GDM1 (cell line): Measurements from ENCODE around the gene HOXD12.

Source experiments
- DNase-seq: peaks from one replicate; lab custom pipeline; 2025; lab: John Stamatoyannopoulos, UW

HOXD12 gene

DNA sequence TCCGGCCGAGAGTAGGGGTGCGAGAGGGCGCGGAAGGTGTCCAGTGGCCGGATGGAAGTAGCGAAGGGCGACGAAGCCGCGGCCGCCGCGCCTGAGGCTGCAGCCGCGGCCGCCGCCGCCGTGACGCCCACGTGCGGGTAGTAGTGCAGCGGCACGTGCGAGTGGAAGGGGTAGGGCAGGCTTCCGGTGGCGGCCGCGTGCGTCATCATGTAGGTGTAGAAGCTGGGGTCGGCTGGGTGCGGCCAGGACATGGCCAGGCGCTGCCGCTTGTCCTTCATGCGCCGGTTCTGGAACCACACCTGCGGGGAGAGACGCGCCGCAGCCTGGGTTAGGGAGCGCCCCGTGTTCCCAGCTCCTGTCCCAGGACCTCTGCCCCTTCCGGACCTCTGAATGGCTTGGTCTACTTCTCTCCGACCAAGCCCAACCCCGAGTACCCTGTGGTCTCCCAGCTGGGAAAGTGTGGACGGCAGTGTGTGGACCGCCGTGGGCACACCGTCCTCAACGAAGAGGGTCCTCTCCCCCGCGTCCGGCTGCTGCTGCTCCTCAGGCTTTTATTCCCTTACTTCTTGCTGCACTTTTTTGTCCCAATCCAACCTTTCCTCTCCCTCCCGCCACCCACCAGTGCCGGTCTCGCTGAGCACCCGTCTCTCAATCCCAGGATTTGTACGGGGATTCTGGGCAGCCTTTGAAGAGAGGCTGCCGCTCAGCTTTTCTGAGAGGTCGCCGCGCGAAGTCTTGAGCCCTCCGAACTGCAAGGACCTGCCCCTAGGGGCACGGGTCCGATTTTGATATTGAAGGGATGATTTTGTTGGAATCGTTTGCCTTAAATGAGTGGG lies 18.8 kb upstream of the HOXD12 start:
- no peak for DNase-seq

DNA sequence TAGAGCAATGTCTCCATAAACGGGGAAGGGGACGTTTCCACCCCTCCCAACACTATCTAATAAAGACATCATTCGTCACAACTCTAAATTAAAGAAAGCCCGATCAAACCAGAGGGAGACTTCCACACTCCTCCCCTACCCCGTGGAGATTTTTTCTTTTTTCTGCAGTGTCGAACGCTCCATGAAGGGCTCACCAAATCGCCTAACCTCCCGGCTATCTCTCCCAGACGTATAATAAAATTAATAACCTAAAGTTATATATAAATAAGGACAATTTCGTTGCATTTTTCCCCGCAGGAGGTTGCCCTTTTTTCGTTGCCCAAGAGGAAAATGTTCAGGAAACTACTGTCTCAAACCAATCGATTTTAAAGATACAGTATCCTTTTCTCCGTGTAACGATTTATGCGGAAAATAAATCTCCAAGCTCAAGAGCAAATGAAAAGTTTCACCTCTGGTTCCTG lies 18.2 kb upstream of the HOXD12 start:
- DNase-seq, result no peak

DNA sequence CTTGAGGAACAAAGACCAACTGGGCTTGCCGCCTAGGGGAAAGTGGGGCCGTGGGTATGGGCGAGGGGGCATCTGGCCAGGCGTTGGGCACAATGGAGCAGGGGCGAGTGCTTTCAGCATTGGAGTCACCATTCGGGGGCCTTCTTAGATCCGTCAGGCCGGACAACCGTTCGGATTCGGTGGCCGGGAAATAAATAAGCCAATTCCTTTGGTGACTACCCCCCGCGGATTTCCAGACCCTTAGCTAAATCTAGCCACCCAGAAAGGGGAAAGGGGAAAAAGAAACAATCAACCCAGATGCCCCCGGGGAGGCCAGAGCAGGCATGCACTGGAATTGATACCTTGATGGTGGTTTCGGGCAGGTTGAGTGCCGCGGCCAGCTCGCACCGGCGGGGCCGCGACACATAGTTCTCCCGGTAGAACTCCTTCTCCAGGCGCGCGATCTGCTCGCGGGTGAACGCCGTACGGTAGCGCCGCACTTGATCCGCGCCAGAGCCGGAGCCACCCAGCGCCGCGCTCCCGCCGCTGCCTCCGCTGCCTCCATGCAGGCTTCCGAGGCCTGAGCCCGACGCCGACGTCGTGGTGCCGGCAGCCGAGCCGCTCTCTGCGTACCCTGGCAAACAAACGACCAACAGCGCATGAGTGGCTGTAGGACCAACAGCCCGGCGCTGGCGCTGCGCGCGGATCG lies 17.6 kb upstream of the HOXD12 start:
- DNase-seq, result no peak

DNA sequence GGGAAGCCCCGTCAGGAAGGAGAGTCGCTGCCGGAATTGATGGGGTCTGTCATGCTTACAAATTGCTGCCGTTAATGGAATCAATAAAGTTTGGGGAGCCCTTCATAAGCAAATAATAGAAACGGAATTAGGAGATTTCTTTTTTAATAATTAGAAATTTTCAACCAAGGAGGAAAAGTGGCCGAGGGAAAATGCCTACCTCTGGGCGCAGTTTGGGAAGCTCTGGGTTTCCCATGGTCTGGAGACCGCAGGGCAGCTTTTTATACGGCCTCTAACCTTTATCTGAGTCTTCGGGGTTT lies 17.1 kb upstream of the HOXD12 start:
- DNase-seq, result no peak

DNA sequence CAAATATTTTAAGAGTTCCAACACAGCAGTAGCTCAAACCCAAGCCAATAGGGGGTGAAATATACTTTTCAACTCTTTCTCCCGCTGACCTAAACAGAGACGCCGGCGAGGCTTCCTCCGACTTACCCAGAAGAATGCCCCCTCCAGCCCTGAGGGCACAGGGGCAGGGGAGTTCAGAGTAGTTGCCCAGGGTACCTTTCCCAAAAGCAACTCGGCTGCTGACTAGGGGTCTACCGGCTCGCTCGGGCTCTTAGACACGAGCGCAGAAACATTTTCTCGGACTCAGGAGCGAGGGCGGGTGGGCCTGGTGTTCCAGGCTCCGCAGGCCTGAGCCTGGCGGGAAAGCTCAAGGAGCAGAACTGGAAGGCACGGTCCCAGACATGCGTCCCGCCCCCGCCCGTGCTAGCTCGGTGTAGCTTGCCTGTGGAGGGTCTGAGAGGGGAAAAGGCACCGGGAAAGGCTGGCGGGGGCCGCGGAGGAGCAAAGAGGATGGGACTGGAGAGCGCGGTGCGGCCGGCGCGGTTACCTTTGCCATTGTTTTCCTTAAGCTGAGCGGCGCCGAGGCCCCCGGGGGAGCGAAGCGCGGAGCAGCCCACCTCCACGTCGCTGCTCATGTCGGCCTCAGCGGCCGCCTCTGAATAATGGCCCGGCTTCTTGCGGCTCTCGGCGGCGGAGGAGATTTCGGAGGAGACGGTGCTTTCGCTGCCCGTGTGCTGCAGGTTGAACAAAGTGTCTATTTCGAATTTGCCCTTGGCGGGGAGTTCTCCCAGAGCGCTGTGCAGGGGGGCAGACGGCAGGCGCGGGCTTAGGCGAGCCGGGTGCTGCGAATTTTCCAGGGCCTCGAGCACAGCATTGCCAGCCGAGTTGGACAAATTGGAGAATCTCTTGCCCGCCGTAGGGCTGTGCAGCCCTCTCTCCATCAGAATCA lies 16.5 kb upstream of the HOXD12 start:
- DNase-seq, result no peak

DNA sequence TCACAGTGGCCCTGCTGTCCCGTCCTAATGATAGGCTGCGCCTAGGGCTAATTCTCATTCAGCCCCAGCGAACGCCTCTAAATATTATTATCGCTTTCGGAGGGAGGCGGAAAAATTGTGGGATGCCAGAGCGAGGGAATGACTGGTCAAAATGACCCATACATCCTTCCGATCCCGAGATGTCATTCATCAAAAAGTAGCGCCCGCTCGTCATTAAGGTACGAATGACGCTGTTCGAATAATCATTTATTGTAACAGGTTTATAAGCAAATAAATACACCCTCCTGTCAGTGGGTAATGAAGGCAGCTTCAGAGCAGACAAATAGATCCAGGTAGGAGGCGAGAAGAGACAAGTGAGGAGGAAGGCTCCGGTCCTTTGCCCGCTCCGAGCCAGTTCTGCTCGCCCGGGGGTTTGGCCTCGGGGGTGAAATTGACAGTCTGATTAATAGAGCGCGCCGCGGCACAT lies 15.8 kb upstream of the HOXD12 start, which contains the start of gene EVX2:
Gene EVX2 (minus strand): TSS at position 167 of the 466 bp plus-strand sequence. CDS start 186 bp downstream, outside the sequence.
- no peak for DNase-seq

DNA sequence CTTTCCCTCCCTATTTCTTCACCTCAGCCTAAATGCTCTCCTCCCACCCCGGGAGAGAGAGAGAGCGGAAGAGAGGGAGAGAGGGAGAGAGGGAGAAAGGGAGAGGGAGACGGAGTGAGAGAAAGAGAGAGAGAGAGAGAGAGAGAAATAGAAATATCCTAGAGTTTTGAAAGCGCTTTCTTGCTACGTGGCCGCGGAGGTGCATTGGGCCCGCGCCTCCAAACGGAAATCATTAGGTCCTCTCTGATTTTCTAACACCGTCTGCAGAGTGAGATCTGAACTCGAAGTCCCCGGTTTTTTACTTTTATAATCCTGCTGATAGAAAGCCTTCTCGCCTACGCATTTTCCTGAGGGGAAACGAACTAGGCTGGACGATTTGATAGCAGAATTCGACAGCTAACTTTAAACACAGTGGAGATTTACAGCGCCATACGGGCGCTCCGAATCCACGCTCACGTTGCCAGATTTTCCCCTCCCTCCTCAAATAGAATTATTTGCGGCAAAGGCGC lies 14.9 kb upstream of the HOXD12 start:
- no peak for DNase-seq

DNA sequence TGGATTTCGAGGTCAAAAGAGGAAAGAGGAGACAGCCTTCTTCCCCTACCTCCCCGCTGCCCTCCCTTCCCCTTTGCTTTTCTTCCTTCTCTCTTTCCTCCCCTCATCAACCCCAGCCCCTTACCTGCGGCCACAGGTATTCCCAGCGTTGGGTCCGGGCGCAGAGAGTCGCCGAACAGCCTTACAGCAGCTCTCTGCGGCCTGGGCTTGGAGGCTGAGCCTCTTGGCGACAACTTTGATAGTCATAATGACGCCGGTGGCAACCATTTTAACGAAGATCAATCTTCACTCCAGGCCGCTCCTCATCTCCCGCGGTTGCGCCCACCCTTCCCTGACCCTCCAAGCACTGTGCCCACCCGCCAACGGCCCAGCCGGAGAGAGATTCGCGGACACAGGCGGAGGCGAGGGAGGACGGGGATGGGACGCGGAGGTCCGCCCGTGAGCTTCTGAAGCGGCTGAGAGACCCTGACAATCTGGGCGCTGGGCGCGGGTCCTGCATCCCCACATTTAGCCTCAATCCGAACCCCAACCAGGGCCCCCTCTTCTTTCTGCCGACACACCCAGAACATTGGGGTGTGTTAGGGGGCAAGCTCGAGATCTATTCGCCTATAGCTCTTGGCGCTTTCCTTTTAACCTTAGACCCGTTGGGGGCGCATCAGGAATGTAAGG lies 14.3 kb upstream of the HOXD12 start:
- DNase-seq, result no peak

DNA sequence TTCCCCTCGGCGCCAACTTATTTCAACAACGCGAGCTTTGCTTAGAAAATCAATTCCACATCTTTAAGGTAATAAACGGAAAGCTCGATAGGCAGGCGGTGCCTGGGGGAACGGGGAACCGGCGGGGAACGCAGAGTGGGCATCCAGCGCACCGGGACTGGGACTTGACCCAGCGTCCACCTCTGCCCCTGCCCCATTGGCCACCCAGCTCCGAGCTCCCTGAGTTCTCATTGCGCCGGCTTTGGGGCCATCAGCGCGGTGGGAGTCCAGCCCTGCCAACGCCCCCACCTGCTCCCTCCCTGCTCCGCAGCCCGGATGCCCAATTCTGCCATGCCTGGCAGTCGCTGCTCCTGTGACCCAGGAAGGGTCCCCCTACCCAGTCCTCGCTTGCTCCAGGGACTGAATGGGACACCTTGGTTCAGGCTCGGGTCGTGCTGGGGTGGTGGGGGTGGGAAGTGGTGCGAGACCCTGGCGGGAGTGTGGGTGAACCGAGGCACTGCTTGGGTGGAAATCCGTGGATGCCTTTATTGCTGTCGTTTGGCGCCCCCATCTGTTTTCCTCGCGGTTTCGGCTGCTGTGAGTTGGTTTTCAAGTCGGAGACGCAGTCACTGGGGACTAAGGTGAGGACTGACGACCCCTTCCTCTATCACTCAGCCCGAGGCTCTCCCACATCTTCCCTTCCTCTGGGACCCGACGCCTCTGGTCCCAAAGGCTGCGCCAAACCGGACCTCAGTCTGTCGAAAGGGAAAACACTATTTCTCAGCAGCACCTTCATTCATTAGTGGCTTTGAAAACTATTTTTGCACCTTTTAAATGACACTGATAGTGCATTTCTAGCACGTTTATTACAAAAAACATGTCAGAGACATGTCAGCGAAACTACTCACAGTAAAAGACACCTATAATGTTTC lies 13.5 kb upstream of the HOXD12 start:
- DNase-seq, result no peak

DNA sequence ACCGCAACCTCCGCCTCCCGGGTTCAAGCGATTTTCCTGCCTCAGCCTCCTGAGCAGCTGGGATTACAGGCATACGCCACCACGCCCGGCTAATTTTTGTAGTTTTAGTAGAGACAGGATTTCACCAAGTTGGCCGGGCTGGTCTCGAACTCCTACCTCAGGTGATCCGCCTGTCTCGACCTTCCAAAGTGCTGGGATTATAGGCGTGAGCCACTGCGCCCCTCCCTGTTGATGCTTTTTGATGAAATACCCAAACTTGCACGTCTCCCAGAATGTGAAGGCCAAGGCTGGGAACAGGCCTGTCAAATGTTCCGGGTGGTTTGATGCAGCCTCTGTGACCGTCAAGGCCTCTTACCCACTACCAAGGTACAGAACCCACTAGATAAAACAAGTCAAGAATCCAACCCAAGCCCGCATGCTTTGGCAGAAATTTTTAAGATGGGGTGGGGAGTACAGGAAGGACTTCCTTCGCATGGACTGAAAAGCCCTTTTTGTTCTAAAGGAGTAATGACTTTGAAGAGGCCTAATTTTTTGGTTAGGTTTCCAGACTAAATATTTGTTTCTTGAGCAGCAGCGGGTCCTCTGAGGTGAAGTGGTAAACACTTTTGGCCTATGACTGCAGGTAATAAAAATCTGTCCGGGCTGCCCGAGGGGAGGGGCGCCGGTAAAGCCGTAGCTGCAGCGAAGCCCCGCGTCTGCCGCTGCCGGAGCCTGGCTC lies 12.1 kb upstream of the HOXD12 start:
- no peak for DNase-seq

DNA sequence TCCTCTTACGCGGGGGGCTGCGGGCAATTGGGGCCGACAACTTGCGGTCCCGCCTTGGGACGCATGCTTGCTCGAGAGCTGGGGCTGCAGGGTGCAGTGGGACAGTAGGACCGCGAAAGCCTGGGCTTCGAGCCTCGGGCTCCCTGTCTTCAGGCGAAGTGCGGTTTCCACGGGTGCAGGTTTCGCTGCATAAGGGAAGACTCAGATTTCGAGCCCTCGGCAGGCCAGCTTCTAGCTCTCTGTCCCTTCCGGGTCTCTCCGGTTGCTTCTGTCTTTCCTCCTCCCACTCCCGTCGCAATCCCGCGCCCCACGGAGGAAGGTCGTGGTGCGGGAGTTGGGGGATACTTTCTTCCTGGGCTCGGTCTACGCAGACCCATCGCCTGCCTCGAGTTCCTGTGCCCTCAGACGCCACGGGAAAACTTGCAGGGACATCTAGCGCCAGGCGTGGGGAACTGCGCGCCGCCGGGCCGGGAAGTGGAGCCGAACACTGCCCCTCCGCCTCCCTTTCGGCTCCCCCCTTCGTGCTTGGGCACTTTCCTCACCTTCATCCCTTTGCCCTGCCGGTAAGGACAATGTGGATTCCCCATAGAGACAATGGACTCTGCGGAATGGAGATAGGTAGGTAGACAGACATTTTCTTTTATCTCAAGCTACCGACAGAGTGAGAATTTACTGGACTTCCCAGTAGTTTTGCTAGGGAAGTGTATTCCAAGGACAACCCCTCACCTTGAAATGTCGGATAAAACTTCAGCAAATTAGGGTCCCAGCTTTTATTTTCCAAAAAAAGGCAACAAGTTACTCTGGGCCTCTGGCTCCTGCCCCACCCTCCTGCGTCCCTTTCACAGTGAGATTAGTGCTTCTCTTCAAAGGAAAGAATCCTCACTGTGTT lies 11.3 kb upstream of the HOXD12 start:
- DNase-seq, result no peak

DNA sequence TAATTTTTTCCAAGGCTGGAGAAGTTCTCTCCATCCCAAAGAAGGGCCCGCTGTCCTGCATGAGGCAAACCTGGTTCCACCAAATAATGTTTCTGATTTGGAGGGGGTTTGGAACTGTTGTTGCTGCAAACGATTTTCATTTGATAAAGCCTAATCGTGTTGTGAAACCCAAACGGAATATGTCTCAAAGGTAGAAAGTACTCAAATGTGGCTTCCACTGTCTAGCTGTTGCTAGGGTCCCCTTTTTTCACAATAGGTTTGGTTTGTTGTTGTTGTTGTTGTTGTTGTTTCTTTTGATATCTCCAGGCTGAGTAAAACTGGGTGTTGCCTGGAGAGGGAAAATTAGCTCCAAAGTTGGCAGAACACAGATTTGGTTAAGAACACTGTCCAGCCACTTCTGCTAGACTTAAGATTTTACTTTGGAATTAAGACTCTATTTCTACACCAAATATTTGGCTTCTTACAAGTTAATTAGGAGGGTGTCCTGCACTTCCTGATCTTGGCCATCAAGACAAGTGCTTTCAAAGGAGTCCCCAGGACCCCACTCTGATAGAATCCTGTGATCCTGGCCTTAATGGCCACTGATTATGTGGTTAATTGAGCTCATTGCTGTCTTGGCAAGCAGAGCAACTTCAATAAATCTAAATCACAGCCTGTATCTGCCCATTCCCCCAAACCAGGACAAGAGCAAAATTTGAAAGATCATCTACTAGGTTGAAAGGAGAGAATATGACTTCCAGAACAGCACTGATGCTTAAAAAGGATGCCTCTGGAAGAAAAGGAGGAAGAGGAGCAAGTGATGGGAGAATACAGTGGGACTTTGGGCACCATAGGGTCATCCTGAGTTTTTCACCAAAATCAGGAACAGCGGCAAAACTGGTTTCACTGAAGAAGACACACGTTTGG lies 10.4 kb upstream of the HOXD12 start:
- no peak for DNase-seq

DNA sequence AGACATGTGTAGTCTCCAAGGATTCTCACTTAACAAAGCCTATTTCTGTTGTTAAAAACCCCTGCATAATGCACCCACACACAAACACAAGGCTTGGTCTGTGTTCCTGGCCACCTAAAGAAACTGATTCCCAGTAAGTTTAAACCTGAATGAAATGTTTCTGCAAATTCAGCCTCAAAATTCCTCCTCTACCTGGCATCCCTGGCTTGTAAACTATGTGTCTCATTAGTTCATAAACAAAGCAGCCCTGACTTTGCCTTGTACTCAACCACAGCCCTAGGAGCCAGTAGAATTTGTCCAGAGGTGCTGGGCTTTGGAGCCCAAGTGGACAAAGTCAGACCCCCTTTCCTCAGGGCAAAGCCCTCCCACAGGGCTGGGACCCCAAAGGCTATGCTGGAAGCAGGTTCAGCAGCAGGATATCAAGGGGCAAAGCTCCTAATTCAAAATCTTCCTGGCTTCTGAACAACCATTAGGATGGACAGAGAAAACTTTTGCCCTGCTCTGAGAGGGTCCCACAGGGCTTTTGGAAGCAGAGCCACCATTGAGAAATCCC lies 9.7 kb upstream of the HOXD12 start:
- no peak for DNase-seq

DNA sequence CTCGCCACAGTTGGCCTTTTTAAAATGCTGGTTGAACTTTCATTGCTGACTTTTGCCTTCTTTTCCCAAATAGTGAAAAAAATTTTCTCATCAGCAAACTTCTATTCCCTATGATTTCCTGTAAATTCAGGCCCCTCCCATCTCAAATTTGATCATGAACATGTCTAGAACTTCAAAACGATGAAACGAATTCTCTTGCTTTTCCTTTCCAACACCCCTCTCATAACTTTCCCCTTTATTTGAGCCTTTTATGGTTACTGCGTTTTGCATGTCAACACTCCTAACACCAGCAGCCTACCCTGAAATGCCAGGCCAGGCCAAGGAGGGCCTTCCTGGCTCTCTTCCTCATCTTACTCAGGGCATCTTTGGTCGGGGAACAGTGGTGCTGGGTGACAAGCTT lies 8.7 kb upstream of the HOXD12 start:
- no peak for DNase-seq

DNA sequence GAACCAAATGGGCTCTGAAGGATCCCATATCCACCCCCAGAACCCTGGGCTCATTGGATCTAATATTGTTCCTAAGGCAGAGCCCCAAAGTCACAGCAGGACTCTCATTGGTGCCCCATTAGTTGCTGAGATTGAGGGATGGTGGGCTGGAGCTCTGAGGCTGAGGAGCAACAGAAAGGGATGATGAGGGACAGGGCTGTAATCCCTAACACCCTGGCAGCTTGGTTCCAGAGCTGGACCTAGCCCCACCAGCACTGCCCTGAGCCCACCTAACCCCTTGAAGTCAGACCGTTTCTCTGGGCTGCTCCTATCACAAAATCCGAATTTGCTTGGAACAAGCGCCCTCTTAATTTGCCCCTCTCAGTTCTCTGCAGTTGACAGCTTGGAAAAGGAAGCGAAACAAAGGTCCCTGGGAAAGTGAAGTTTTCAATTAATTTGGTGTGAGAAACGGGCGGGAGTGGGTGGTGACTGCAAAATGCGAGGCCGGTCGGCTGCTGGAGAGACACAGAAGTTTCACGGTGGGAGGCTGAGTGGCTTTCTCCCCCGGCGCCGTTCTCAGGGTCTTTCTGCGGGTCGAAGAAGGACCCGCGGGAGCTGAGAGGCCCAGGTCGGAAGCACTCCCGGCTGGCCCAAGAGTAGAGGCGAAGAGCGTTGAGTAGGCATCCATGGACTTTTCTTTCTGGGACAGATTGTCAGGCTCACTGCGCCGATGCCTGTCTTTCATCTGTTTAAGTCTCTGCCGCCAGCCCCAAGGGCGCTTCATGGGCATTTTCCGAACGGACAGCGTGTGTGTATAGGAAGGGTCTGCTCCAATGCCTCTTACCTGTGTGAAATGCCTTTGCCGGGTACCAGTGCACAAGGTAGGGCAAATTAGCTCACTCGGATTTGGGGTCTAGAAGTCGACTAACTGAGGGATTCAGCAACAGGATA lies 8.0 kb upstream of the HOXD12 start:
- no peak for DNase-seq
